Measurements from ENCODE around the gene KSR2. TPM values are rescaled to one million over a fixed set of nuclear protein-coding genes. Genes with fewer than 3 reads are reported as not detected.

The KSR2 gene
- total RNA-seq, 1 donor, result under 0.01 TPM

DNA sequence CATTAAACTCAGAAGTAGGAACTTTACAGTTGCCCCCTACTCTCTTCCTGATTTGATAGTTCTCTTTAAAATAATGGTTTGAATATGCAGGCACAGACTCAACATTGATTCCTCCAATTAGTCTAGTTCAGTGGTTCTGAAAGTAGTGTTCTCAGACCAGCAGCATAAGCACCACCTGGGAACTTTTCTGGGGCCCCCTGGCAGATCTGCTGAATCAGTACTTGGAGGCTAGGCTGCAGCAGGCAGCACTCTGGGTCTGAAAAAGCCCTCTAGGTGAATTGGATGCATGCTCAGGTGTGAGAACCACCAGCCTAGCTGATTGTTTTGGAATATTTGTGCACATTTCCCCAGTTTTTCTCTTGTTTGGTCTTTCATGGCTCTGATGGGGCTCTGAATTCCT is 408.8 kb downstream of the KSR2 start:
- no peak overlapping the region for H2AFZ ChIP-seq (ENCODE audit: low read length)
- H3K27me3 ChIP-seq (ENCODE audit: insufficient read depth, low read length), result no peaks in the 10 kb centered on the region

DNA sequence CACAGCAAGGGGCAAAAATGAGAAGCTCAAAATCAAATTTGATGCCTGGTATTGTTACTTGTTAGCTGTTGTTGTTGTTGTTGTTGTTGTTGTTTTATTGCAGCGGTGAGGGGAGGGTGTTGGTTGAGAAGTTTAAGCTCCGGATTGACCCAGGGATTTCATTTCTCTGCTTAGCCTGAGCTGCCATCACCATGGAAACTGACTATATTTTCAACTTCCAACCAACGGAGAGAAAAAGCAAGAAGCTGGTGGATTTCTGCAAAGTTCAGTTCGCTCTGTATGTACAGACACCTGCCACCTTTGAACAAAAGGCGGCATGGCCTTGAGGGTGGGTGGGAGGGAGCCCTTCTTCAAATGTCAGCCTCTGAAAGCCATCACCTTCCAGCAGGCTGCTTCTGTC is 412.9 kb downstream of the KSR2 start:
- no peak overlapping the region for H3K4me3 ChIP-seq (ENCODE audit: insufficient read depth, low read length)
- peaks cover under 1% of the 10 kb centered on the region for H3K9me3 ChIP-seq (ENCODE audit: low read depth, low read length)
- no peak overlapping the region for H3K4me2 ChIP-seq (ENCODE audit: insufficient read depth, low read length)
- H3K27me3 ChIP-seq (ENCODE audit: insufficient read depth, low read length), result no peaks in the 10 kb centered on the region
- TF ChIP-seq, protein P1, sequence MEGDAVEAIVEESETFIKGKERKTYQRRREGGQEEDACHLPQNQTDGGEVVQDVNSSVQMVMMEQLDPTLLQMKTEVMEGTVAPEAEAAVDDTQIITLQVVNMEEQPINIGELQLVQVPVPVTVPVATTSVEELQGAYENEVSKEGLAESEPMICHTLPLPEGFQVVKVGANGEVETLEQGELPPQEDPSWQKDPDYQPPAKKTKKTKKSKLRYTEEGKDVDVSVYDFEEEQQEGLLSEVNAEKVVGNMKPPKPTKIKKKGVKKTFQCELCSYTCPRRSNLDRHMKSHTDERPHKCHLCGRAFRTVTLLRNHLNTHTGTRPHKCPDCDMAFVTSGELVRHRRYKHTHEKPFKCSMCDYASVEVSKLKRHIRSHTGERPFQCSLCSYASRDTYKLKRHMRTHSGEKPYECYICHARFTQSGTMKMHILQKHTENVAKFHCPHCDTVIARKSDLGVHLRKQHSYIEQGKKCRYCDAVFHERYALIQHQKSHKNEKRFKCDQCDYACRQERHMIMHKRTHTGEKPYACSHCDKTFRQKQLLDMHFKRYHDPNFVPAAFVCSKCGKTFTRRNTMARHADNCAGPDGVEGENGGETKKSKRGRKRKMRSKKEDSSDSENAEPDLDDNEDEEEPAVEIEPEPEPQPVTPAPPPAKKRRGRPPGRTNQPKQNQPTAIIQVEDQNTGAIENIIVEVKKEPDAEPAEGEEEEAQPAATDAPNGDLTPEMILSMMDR (IDR thresholded peaks at IDR 0.05; ENCODE audit: extremely low read depth, low read depth, low read length), result no peak
- no peaks in the 10 kb centered on the region for H3K79me2 ChIP-seq (ENCODE audit: insufficient read depth, low read length)
- DNase-seq (ENCODE audit: insufficient read length, low spot score, missing footprints), result no peak
- H3K4me1 ChIP-seq (ENCODE audit: insufficient read depth, low read length), result no peaks in the 10 kb centered on the region
- no peak overlapping the region for H3K27ac ChIP-seq (ENCODE audit: low read depth, low read length)
- no peaks in the 10 kb centered on the region for H3K36me3 ChIP-seq (ENCODE audit: insufficient read depth, low read length)
- H4K20me1 ChIP-seq (ENCODE audit: insufficient read depth, low read length), result no peaks in the 10 kb centered on the region
- H2AFZ ChIP-seq (ENCODE audit: low read length), result no peak overlapping the region

More for the DNA sequence above, 408.8 kb downstream of the KSR2 start:
- Histone ChIP-seq H3K27ac (ENCODE audit: low read depth, low read length) (no peak overlapping the region), H4K20me1 (ENCODE audit: insufficient read depth, low read length) (no peaks in the 10 kb centered on the region), H3K4me1 (ENCODE audit: insufficient read depth, low read length) (no peaks in the 10 kb centered on the region), H3K9me3 (ENCODE audit: low read depth, low read length) (no peaks in the 10 kb centered on the region), H3K79me2 (ENCODE audit: insufficient read depth, low read length) (no peaks in the 10 kb centered on the region), H3K36me3 (ENCODE audit: insufficient read depth, low read length) (no peaks in the 10 kb centered on the region), H3K4me2 (ENCODE audit: insufficient read depth, low read length) (no peak overlapping the region), H3K4me3 (ENCODE audit: insufficient read depth, low read length) (no peak overlapping the region)
- TF ChIP-seq, protein P1 (IDR thresholded peaks at IDR 0.05; ENCODE audit: extremely low read depth, low read depth, low read length), result no peak
- no peak for DNase-seq (ENCODE audit: insufficient read length, low spot score, missing footprints)

DNA sequence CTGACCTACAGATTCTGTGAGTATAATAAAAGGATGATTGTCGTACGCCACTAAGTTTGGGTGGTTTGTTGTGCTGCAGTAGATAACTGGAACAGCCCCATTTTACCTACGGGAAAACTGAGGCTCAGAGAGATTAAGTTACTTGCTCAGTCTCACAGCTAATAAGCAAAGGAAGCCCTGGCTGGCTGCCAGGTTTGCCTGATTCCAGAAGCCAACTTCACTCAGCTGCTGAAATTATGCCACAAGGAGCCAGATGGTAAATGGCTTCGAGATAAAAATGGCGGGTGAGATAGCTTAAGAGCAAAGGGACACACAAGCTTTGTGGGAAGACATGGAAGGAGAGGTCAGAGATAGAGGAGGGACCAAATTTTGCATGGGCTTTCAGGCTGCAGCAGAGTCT is 415.8 kb downstream of the KSR2 start:
- peaks cover 2% of the 10 kb centered on the region for H3K9me3 ChIP-seq (ENCODE audit: low read depth, low read length)
- TF ChIP-seq, protein P1 (IDR thresholded peaks at IDR 0.05; ENCODE audit: extremely low read depth, low read depth, low read length), result no peak

DNA sequence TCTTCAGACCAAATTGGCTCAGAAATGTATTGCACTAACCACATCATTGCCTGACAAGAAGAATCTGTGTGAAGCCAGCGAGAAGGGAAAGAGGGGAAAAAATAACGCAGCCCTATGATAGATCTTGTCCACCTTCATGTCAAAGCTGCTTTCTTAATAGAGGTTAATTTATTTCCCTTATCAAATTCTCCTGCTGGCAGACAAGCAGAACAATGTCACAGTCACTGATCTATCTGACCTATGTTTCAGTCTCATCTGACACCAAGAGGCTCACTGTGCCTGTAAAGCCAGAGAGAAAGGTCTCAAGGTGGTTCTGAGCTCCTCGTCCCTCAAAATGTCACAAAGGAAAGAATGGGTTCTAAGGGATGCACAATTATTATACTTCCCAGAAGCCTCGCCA is 417.1 kb downstream of the KSR2 start:
- Histone ChIP-seq H3K9me3 (ENCODE audit: low read depth, low read length) (peaks cover 2% of the 10 kb centered on the region), H3K27me3 (ENCODE audit: insufficient read depth, low read length) (no peaks in the 10 kb centered on the region), H3K4me1 (ENCODE audit: insufficient read depth, low read length) (no peaks in the 10 kb centered on the region), H2AFZ (ENCODE audit: low read length) (no peak overlapping the region), H3K79me2 (ENCODE audit: insufficient read depth, low read length) (no peaks in the 10 kb centered on the region), H4K20me1 (ENCODE audit: insufficient read depth, low read length) (no peaks in the 10 kb centered on the region), H3K27ac (ENCODE audit: low read depth, low read length) (no peak overlapping the region), H3K4me3 (ENCODE audit: insufficient read depth, low read length) (no peak overlapping the region), H3K4me2 (ENCODE audit: insufficient read depth, low read length) (no peak overlapping the region), H3K36me3 (ENCODE audit: insufficient read depth, low read length) (no peaks in the 10 kb centered on the region)
- TF ChIP-seq, protein P1 (IDR thresholded peaks at IDR 0.05; ENCODE audit: extremely low read depth, low read depth, low read length), result no peak
- DNase-seq (ENCODE audit: insufficient read length, low spot score, missing footprints), result no peak

More for the DNA sequence above, 415.8 kb downstream of the KSR2 start:
- no peak overlapping the region for H2AFZ ChIP-seq (ENCODE audit: low read length)
- no peaks in the 10 kb centered on the region for H4K20me1 ChIP-seq (ENCODE audit: insufficient read depth, low read length)
- no peaks in the 10 kb centered on the region for H3K79me2 ChIP-seq (ENCODE audit: insufficient read depth, low read length)
- no peak overlapping the region for H3K4me2 ChIP-seq (ENCODE audit: insufficient read depth, low read length)
- no peaks in the 10 kb centered on the region for H3K4me1 ChIP-seq (ENCODE audit: insufficient read depth, low read length)
- no peaks in the 10 kb centered on the region for H3K27me3 ChIP-seq (ENCODE audit: insufficient read depth, low read length)
- no peak overlapping the region for H3K4me3 ChIP-seq (ENCODE audit: insufficient read depth, low read length)
- DNase-seq (ENCODE audit: insufficient read length, low spot score, missing footprints), result no peak
- no peak overlapping the region for H3K27ac ChIP-seq (ENCODE audit: low read depth, low read length)
- no peaks in the 10 kb centered on the region for H3K36me3 ChIP-seq (ENCODE audit: insufficient read depth, low read length)

Data from osteoblast (primary cell).